HG03469 (cell line): ENCODE measurements around the gene SORL1.

Source experiments
- ATAC-seq: cut with Tn5 transposase; IDR thresholded peaks from one replicate; pipeline ENCODE4 v1.9.1; 2021; ENCODE audit warnings: mild to moderate bottlenecking, moderate library complexity, moderate number of reproducible peaks; ENCODE audit not compliant: unreplicated experiment

SORL1 gene

GRCh38 chr11:121427400-121427744 is 24.7 kb upstream of the SORL1 start:
- ATAC-seq = no peak

GRCh38 chr11:121429556-121429955 is 22.6 kb upstream of the SORL1 start:
- no peak for ATAC-seq

GRCh38 chr11:121431820-121432526 is 20.1 kb upstream of the SORL1 start:
- no peak for ATAC-seq

GRCh38 chr11:121435132-121435531 is 17.0 kb upstream of the SORL1 start:
- no peak for ATAC-seq

- ATAC-seq = no peak
These were observed 16.3 kb upstream of the SORL1 start for GRCh38 chr11:121435551-121436511.

GRCh38 chr11:121437018-121437685 is 15.0 kb upstream of the SORL1 start:
- ATAC-seq = no peak

GRCh38 chr11:121437686-121438078 is 14.4 kb upstream of the SORL1 start:
- no peak for ATAC-seq

GRCh38 chr11:121439337-121439736 is 12.8 kb upstream of the SORL1 start:
- ATAC-seq = no peak

GRCh38 chr11:121439759-121440158 is 12.4 kb upstream of the SORL1 start:
- no peak for ATAC-seq

- no peak for ATAC-seq
These were observed 10.6 kb upstream of the SORL1 start for GRCh38 chr11:121441521-121441920.

- no peak for ATAC-seq
These were observed 8.3 kb upstream of the SORL1 start for GRCh38 chr11:121443688-121444275.

GRCh38 chr11:121444526-121444925 is 7.6 kb upstream of the SORL1 start:
- no peak for ATAC-seq

- ATAC-seq = no peak
These were observed 6.9 kb upstream of the SORL1 start for GRCh38 chr11:121445071-121445768.

GRCh38 chr11:121446752-121447156 is 5.4 kb upstream of the SORL1 start:
- no peak for ATAC-seq

GRCh38 chr11:121448011-121448410 is 4.1 kb upstream of the SORL1 start:
- no peak for ATAC-seq

GRCh38 chr11:121448431-121448941 is 3.6 kb upstream of the SORL1 start:
- no peak for ATAC-seq

- ATAC-seq = no peak
These were observed 3.0 kb upstream of the SORL1 start for GRCh38 chr11:121449123-121449522.

- ATAC-seq = no peak
These were observed 2.5 kb upstream of the SORL1 start for GRCh38 chr11:121449626-121450025.

- ATAC-seq = no peak
These were observed 1.7 kb upstream of the SORL1 start for GRCh38 chr11:121450401-121450800.
